HG02885 (cell line): ENCODE results near the gene DIP2A.
"Not testable (repeated sequence)": the region's sequence is repeated elsewhere in the genome, so short reads cannot be mapped to it uniquely, and the experiment has no call there.

ENCODE experiments used
- ATAC-seq: cut with Tn5 transposase; IDR thresholded peaks from one replicate; pipeline ENCODE4 v1.9.1; 2021; ENCODE audit warnings: mild to moderate bottlenecking; ENCODE audit not compliant: unreplicated experiment, poor library complexity

The DIP2A gene

GRCh38 chr21:46425571-46425970 is 33.1 kb upstream of the DIP2A start:
- no peak for ATAC-seq

GRCh38 chr21:46426313-46427046 is 32.2 kb upstream of the DIP2A start:
- ATAC-seq = no peak

GRCh38 chr21:46427516-46427915 is 31.2 kb upstream of the DIP2A start:
- ATAC-seq = no peak

GRCh38 chr21:46428286-46428685 is 30.4 kb upstream of the DIP2A start:
- ATAC-seq = no peak

- ATAC-seq = no peak
Observed at GRCh38 chr21:46428987-46429710, 29.5 kb upstream of the DIP2A start.

- no peak for ATAC-seq
Observed at GRCh38 chr21:46429754-46430681, 28.7 kb upstream of the DIP2A start.

GRCh38 chr21:46431448-46431847 is 27.2 kb upstream of the DIP2A start:
- no peak for ATAC-seq

- ATAC-seq = no peak
Observed at GRCh38 chr21:46431884-46432488, 26.7 kb upstream of the DIP2A start.

- not testable (repeated sequence) for ATAC-seq
Observed at GRCh38 chr21:46433116-46433515, 25.6 kb upstream of the DIP2A start.

GRCh38 chr21:46434322-46434958 is 24.3 kb upstream of the DIP2A start:
- ATAC-seq = no peak

- ATAC-seq = no peak
Observed at GRCh38 chr21:46435786-46436227, 22.9 kb upstream of the DIP2A start.

- ATAC-seq = no peak
Observed at GRCh38 chr21:46436621-46437020, 22.1 kb upstream of the DIP2A start.

- no peak for ATAC-seq
Observed at GRCh38 chr21:46437096-46437498, 21.6 kb upstream of the DIP2A start.

GRCh38 chr21:46437511-46437910 is 21.2 kb upstream of the DIP2A start:
- no peak for ATAC-seq

GRCh38 chr21:46438241-46438640 is 20.4 kb upstream of the DIP2A start:
- no peak for ATAC-seq

- ATAC-seq = no peak
Observed at GRCh38 chr21:46439906-46440305, 18.8 kb upstream of the DIP2A start.

- ATAC-seq = no peak
Observed at GRCh38 chr21:46441331-46441730, 17.4 kb upstream of the DIP2A start.

GRCh38 chr21:46441961-46442498 is 16.7 kb upstream of the DIP2A start:
- no peak for ATAC-seq

- ATAC-seq = no peak
Observed at GRCh38 chr21:46442938-46443337, 15.8 kb upstream of the DIP2A start.

- no peak for ATAC-seq
Observed at GRCh38 chr21:46443910-46444309, 14.8 kb upstream of the DIP2A start.
